Cardiac fibroblast (primary cell): Measurements from ENCODE around the gene UBXN1.
A peak's percentile ranks its signal among the peaks of the same experiment; 100 is the strongest.

Source experiments
- DNase-seq, 2 donors: peaks; one replicate each; pipeline versions ENCODE4 v3.0.0 to v3.0.0-alpha.2; 2010; ENCODE audit warnings: low read depth in 2 of 2
- H3K4me3 ChIP-seq, 2 donors: replicated peaks in 1 of 2; 1 replicate in 1 of 2; 2 replicates in 1 of 2; pipeline ENCODE4 v1.5.1; 2011; ENCODE audit warnings: low read depth in 2 of 2, low read length in 2 of 2, mild to moderate bottlenecking in 2 of 2, moderate library complexity in 1 of 2
- TF ChIP-seq, protein P1 (sequence below): IDR thresholded peaks from one replicate; pipeline ENCODE4 v1.5.1; 2011; ENCODE audit warnings: low read depth, mild to moderate bottlenecking, low read length, inconsistent platforms

Gene UBXN1

DNA sequence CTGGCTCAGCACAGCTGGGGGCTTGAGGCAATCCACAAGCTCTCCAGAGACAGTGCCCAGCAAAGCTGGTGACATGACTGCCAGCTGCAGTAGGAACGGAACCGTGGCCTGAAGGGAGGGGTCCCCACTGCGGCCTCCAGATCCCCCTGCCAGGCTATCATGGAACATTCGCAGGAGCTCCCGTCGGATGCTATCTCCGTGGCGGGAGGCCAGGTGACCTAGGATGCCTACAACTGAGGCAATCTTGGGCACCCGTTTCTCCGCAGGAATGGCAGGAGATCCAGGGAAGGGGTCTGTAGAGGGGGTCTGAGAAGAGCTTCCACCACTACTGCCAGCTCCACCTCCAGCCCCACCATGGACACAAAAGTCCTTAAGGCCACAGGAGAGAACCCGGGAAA lies 29.9 kb downstream of the UBXN1 start:
- no peak for DNase-seq
- TF ChIP-seq, protein P1, sequence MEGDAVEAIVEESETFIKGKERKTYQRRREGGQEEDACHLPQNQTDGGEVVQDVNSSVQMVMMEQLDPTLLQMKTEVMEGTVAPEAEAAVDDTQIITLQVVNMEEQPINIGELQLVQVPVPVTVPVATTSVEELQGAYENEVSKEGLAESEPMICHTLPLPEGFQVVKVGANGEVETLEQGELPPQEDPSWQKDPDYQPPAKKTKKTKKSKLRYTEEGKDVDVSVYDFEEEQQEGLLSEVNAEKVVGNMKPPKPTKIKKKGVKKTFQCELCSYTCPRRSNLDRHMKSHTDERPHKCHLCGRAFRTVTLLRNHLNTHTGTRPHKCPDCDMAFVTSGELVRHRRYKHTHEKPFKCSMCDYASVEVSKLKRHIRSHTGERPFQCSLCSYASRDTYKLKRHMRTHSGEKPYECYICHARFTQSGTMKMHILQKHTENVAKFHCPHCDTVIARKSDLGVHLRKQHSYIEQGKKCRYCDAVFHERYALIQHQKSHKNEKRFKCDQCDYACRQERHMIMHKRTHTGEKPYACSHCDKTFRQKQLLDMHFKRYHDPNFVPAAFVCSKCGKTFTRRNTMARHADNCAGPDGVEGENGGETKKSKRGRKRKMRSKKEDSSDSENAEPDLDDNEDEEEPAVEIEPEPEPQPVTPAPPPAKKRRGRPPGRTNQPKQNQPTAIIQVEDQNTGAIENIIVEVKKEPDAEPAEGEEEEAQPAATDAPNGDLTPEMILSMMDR, result no peak
- no peak overlapping the region for H3K4me3 ChIP-seq

DNA sequence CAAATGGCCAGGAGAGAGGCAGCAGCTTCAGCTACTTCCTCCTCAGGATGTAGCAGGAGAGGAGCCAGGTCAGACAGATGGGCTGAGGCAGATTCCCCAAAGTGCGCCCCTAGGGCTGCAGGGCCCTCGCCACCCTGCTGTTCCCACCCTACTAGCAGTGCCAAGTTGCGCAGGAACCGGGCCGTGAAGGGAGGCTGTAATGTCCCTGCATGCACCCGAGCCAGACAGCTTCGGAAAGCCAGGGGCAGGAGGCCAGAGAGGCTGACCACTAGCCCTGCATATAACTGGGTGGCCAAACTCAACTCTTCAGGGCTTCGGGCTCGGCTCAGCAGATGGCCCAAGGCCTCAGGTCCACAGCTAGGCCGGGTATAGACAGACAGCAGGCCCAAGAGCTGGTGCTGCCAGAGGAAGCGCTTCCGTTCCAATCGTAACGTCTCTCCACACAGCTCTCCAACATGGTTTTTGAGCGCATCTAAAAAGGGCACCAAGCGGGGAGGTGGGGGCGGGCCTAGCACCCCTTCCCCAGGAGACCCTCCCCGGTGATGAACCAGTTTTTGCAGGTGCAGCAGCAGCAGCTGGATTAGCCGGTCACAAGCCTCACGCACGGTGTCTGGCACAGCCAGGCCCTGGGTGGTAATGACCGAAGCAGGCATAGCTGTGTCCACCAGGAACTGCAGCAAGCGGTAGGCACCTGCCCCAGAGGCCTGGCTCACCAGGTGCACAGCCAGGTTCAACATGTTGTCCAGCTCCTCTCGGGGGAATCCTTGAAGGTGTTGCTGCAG lies 30.5 kb downstream of the UBXN1 start:
- no peak for DNase-seq
- no peak overlapping the region for H3K4me3 ChIP-seq
- TF ChIP-seq, protein P1, result no peak

DNA sequence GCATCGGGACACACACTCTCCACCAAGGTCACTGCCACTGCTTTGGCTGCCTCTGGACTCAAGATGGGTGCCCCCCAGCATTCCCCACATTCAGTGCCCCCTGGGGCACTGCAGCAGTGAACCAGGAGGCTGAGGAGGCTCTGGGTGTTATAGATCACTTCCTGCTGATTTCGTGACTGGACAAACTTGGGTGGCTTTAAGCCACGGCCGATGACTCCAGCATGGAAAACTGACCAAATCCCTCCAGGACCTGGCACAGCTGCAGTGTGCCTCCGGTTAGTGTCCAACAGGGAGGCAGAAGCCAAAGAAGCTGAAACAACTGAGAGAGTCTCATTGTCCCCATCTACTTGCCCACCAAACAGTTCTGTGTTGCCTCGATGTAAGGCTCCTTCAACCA lies 31.3 kb downstream of the UBXN1 start:
- H3K4me3 ChIP-seq, result no peak overlapping the region
- DNase-seq, result no peak
- TF ChIP-seq, protein P1, result no peak

DNA sequence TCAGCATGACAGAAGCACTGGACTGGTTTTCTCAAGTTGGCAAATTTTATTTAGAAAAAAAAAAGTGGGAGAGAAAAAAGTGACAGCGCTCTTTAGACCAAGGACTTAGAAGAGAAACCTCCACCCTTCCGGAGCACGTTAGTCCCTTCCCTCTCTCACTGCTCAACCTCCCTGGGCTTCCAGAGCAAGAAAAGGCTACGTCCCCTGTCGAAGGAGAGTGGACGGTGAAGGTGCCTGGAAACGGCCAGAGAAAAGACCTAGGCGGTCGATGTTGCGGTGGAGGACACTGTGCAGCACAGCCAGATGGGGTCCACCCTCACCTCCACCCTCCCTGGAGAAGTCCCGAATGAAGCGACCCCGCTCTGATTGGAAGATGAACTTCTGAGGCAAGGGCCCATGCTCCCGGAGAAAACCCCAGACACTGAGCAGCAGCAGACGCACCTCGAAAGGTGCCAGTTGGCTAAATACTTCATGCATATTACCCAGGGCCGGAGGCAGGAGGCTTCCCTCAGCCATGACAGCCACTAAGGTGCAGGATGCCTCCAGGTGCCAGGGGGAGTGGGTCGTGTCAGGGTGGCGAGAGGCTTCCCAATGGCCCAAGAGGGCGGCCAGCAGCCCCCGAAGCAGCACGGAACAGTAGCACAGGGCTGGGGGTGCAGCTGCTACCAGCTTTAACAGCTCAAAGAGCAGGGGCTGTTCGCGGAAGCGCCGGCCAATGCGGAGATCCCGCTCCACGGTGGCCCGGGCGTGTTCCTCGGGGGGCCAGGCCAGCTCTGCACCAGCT lies 31.9 kb downstream of the UBXN1 start:
- TF ChIP-seq, protein P1, result no peak
- no peak for DNase-seq
- no peak overlapping the region for H3K4me3 ChIP-seq

DNA sequence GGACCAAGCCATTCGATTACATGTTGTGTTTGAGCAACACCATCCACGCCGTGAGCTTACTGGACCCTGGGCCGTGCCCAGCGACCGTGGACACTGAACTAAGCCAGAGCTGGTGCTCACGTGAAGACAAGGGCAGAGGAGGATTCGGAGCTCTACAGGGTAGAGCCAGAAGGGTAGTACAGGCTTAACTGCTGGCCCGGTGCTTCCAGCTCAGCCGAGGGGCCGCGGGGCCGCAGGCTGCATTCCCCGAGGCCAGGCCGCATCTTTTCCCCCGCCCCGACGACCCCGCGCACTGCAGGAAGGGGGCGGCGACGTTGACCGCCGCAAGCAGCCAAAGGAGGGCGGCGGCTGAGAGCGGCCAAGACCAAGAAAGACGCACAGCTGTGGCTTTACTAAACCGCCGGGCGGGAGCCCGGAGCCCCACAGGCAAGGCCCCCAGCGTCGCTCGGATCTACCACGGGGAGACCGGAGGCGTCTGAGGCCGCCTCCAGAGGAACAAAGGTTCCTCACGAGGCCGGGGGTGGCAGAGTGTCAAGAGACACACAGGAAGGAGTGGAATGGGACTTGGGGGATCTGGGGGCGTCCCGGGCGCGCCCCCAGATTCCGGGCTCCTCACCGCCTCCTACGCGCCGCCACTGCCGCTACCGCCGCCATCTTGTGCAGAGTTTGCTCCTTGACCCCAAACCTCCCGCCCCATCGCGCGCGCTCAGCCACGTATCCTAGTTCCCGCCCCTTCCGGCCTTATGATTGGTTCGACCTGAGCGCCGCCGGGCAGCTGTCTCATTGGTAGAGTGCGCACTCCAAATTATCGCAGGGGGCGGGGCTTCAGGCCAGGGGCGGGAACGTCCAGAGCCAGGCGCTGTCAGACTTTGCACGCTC lies 32.7 kb downstream of the UBXN1 start, which contains the start of gene GANAB:
GANAB (minus strand) TSS at position 668 of the 879 bp plus-strand sequence; CDS start at position 654, 14 bp downstream.
- peak within 1 kb of the TSS; percentile 83 to 86 for H3K4me3 ChIP-seq
- TF ChIP-seq, protein P1, result no peak

DNA sequence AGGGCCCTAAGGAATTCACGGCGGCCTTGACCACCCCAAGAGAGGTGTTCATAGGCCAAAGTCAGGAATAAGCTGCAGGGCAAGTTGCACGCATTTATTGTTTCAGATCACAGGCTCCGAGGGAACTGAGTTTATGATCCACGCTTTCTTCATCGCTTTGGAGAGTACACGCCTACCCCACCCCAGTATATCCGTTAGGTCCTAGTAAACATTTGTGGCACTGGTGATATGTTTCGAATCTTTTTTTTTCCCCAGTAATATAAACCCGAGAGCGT lies 33.3 kb downstream of the UBXN1 start:
- H3K4me3 ChIP-seq, result peak overlapping the region; percentile 83 to 86
- TF ChIP-seq, protein P1, result no peak
- DNase-seq, result peak in 1 of 2 donors; percentile 10

More for the DNA sequence above, 32.7 kb downstream of the UBXN1 start, which contains the start of gene GANAB:
- peak; percentile 98 for DNase-seq
